ENCODE measurements around the gene PDIK1L. TPM values are rescaled to one million over a fixed set of nuclear protein-coding genes. Genes with fewer than 3 reads are reported as not detected.

PDIK1L gene
- total RNA-seq, 1 experiment from 2014 or later: 7.6 TPM

DNA sequence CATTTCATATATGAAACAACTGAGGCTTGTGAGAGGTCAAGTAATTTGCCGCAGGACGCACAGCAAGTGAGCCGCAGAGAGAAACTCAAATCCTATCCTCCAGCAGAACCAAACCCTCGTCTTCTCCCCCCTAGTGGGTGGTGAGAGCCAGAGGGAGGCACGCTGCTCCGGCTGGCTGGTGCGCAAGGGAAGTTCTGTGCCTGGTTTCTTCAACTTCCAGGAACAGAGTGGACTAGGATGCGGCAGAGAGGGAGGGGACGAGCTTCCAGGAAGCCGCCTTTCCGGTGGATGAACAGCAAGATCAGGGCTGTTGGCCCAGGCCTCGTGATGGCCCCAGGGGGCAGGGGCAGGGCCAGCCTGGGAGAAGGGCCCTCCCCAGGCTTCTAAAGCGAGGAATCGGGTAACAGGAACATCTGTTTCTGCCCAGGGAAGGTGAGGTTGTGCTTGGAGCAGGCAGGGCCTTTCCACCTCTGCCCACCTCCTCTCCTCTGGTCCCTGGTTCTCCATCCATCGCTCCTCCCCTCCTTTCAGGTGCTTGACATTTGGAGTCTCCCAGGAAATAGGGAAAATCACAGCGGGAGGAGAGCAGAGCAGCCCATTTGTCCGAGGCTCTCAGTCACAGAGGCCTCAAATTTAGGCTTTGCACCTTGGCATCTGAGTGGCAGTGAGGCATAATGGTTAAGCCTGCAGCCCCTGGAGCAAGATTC, 16.8 kb upstream of the PDIK1L start:
- POLR2A ChIA-PET (ENCODE audit: unreplicated experiment): no interaction called here
- Histone ChIP-seq H3K27ac (no peak overlapping the region), H3K9me2 (ENCODE audit: insufficient read depth) (no peaks in the 10 kb centered on the region), H2AFZ (no peak overlapping the region), H3K4me2 (no peak overlapping the region), H3K9me3 (ENCODE audit: insufficient read depth, low read depth) (no peaks in the 10 kb centered on the region), H4K20me1 (ENCODE audit: insufficient read depth) (no peaks in the 10 kb centered on the region), H3K4me3 (no peak overlapping the region), H3K4me1 (replicated peaks; ENCODE audit: insufficient read depth) (peaks cover 15% of the 10 kb centered on the region), H3F3A (ENCODE audit: insufficient read depth, low read depth) (peaks cover 17% of the 10 kb centered on the region; the same call in 1 of the 2 replicates), H3K79me2 (ENCODE audit: low read depth) (no peaks in the 10 kb centered on the region), H3K36me3 (ENCODE audit: low read depth) (no peaks in the 10 kb centered on the region), H3K27me3 (ENCODE audit: insufficient read depth, low read depth) (no peaks in the 10 kb centered on the region)
- no peak for DNase-seq
- no peak for TF ChIP-seq EZH2 (IDR thresholded peaks at IDR 0.05; ENCODE audit: low read depth)
- TF ChIP-seq, protein P1, sequence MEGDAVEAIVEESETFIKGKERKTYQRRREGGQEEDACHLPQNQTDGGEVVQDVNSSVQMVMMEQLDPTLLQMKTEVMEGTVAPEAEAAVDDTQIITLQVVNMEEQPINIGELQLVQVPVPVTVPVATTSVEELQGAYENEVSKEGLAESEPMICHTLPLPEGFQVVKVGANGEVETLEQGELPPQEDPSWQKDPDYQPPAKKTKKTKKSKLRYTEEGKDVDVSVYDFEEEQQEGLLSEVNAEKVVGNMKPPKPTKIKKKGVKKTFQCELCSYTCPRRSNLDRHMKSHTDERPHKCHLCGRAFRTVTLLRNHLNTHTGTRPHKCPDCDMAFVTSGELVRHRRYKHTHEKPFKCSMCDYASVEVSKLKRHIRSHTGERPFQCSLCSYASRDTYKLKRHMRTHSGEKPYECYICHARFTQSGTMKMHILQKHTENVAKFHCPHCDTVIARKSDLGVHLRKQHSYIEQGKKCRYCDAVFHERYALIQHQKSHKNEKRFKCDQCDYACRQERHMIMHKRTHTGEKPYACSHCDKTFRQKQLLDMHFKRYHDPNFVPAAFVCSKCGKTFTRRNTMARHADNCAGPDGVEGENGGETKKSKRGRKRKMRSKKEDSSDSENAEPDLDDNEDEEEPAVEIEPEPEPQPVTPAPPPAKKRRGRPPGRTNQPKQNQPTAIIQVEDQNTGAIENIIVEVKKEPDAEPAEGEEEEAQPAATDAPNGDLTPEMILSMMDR (conservative IDR thresholded peaks at IDR 0.05): no peak
- CTCF ChIA-PET: no interaction called here
- no TSS peak for BruUV-seq (replicated peaks)
- intact Hi-C loops (cut with micrococcal nuclease; ENCODE audit: unreplicated experiment): no loop called here

DNA sequence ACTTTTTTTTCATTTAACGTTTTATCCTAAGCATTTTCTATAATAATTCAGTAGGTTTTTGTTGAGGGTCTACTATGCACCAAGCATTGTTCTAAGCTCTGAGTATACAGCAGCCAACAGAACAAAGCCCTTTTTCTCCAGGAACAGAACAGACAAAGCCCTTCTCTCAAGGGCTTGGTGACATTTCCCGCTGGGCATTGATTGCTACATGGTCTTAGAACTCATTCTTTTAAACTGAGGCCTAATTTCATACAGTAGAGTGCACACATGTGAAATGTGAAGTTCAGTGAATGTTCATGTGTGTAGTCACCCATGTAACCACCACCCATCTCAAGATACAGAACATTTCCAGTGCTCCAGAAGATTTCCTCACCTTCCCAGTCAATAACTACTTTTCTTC, 15.2 kb upstream of the PDIK1L start:
- Histone ChIP-seq H3K36me3 (ENCODE audit: low read depth) (no peaks in the 10 kb centered on the region), H3F3A (ENCODE audit: insufficient read depth, low read depth) (peaks cover 17% of the 10 kb centered on the region; the same call in 1 of the 2 replicates), H3K9me2 (ENCODE audit: insufficient read depth) (no peaks in the 10 kb centered on the region), H3K27me3 (ENCODE audit: insufficient read depth, low read depth) (no peaks in the 10 kb centered on the region), H3K4me1 (replicated peaks; ENCODE audit: insufficient read depth) (peaks cover 15% of the 10 kb centered on the region), H3K27ac (no peak overlapping the region), H3K79me2 (ENCODE audit: low read depth) (no peaks in the 10 kb centered on the region), H3K9me3 (ENCODE audit: insufficient read depth, low read depth) (no peaks in the 10 kb centered on the region), H2AFZ (no peak overlapping the region), H3K4me2 (no peak overlapping the region), H4K20me1 (ENCODE audit: insufficient read depth) (no peaks in the 10 kb centered on the region), H3K4me3 (no peak overlapping the region)
- intact Hi-C loops (cut with micrococcal nuclease; ENCODE audit: unreplicated experiment): no loop called here
- DNase-seq: no peak
- no TSS peak for BruUV-seq (replicated peaks)
- TF ChIP-seq, protein P1 (conservative IDR thresholded peaks at IDR 0.05): no peak
- no peak for TF ChIP-seq EZH2 (IDR thresholded peaks at IDR 0.05; ENCODE audit: low read depth)
- POLR2A ChIA-PET (ENCODE audit: unreplicated experiment): no interaction called here
- CTCF ChIA-PET: no interaction called here

DNA sequence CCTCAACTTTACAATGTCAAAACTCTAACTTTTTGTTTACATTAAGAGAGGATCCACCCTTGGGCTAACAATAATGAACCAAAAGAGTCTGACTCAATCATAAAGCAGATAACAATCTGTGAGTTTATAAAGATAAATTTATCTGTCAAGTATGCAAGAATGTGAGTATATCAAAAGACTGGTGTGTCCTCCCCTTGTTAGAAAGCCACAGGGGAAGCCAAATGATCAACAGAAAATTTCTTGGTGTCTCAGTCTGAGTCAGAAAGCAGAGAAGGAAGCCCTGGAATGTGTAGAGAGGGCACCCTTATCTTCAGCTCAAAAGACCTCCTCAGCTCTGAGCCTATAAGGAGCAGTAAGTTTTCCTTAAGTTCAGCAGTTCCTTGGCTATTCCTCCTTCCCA, 13.9 kb upstream of the PDIK1L start:
- TF ChIP-seq, protein P1 (conservative IDR thresholded peaks at IDR 0.05): no peak
- no peak for TF ChIP-seq EZH2 (IDR thresholded peaks at IDR 0.05; ENCODE audit: low read depth)
- peak overlapping the region; percentile 44 for H3K4me2 ChIP-seq
- H3K4me1 ChIP-seq (replicated peaks; ENCODE audit: insufficient read depth): peaks cover 15% of the 10 kb centered on the region
- intact Hi-C loops (cut with micrococcal nuclease; ENCODE audit: unreplicated experiment): no loop called here
- H3K27me3 ChIP-seq (ENCODE audit: insufficient read depth, low read depth): no peaks in the 10 kb centered on the region
- no peaks in the 10 kb centered on the region for H3K9me3 ChIP-seq (ENCODE audit: insufficient read depth, low read depth)
- no peaks in the 10 kb centered on the region for H3K79me2 ChIP-seq (ENCODE audit: low read depth)
- 0 out of 2 replicates have a peak overlapping the region, but pooled peaks have one; percentile 23 for H3K27ac ChIP-seq
- no peak overlapping the region for H2AFZ ChIP-seq
- no peaks in the 10 kb centered on the region for H3K36me3 ChIP-seq (ENCODE audit: low read depth)
- peak in 1 of 2 experiments; percentile 82 for DNase-seq
- CTCF ChIA-PET: no interaction called here
- BruUV-seq (replicated peaks): no TSS peak
- H3K4me3 ChIP-seq: no peak overlapping the region
- peaks cover 17% of the 10 kb centered on the region; the same call in 1 of the 2 replicates for H3F3A ChIP-seq (ENCODE audit: insufficient read depth, low read depth)
- no peaks in the 10 kb centered on the region for H4K20me1 ChIP-seq (ENCODE audit: insufficient read depth)
- POLR2A ChIA-PET (ENCODE audit: unreplicated experiment): interaction anchor here (0.7 kb wide), 1 partner anchor 140 kb away, joined by 7 read pairs; no protein-coding TSS in a partner anchor
- H3K9me2 ChIP-seq (ENCODE audit: insufficient read depth): no peaks in the 10 kb centered on the region
